GM12874 (cell line): Measurements from ENCODE around the gene CD80.

Experiments
- CTCF ChIP-seq: IDR thresholded peaks from 2 replicates; pipeline ENCODE4 v1.5.1; 2011; ENCODE audit warnings: low read depth, mild to moderate bottlenecking, control low read depth, low read length, moderate library complexity; ENCODE audit not compliant: insufficient read depth

CD80 gene

GRCh38 chr3:119551598-119551997, 7.8 kb downstream of the CD80 start:
- no peak for TF ChIP-seq CTCF

GRCh38 chr3:119550192-119550910, 9.1 kb downstream of the CD80 start:
- TF ChIP-seq CTCF = no peak

GRCh38 chr3:119548341-119548740, 11.1 kb downstream of the CD80 start:
- TF ChIP-seq CTCF = no peak

- no peak for TF ChIP-seq CTCF
Measured at GRCh38 chr3:119547227-119547626, 12.2 kb downstream of the CD80 start.

GRCh38 chr3:119543147-119543546, 16.3 kb downstream of the CD80 start:
- TF ChIP-seq CTCF = no peak

- no peak for TF ChIP-seq CTCF
Measured at GRCh38 chr3:119542168-119542767, 17.1 kb downstream of the CD80 start.

GRCh38 chr3:119541547-119541946, 17.9 kb downstream of the CD80 start:
- TF ChIP-seq CTCF = no peak
